ENCODE measurements around the gene PDXDC1. TPM values are rescaled to one million over a fixed set of nuclear protein-coding genes. Genes with fewer than 3 reads are reported as not detected.
"Not testable (repeated sequence)": the region's sequence is repeated elsewhere in the genome, so short reads cannot be mapped to it uniquely, and the experiment has no call there.

Gene PDXDC1
- total RNA-seq, 2 donors from 2014 or later, result 79.1 to 97.4 TPM

GRCh38 chr16:15127641-15128425 lies 153.0 kb downstream of the PDXDC1 start:
- not testable (repeated sequence) for ATAC-seq (ENCODE audit: insufficient number of reproducible peaks, low FRiP score, low read depth); H3K4me1 ChIP-seq (ENCODE audit: control insufficient read depth in 1 of 2, low read depth in 2 of 2); H3K27ac ChIP-seq; DNase-seq (ENCODE audit: low spot score); H3K9me3 ChIP-seq; H3K27me3 ChIP-seq (replicated peaks; ENCODE audit: insufficient read depth); H3K4me3 ChIP-seq
- H3K36me3 ChIP-seq, result peaks cover 15% of the 10 kb centered on the region

DNA sequence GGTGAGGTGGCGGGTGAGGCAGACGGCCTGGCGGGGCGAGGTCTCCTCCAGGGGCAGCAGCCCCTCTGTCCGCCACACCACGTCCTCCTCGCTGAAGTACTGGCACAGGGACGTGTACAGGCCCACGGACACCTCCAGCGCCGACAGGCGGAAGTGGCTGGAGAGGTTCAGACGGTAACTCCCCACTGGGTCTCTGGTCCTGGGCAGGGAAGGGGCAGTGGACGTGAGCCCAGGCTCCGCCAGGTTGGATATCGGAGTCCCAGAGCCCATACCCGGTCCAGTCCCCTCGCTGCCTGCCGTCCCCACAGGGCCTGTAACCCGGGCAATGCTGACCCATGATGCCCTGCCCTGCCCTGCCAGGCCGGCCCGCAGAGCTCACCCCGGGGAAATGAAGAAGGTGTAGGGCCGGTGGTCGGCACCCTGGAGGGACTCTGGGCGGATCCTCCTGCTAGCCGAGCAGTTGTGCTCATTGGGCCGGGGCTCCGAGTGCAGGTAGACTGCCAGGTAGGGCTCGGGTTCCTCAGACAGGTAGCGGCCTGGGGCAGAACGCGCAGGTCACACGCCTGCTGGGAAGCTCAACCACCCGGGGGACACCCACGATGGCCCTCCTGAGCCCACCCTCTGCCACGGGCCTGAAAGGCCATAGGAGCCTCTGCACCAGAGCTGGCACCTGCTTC lies 155.6 kb downstream of the PDXDC1 start:
- H3K4me1 ChIP-seq (ENCODE audit: control insufficient read depth in 1 of 2, low read depth in 2 of 2); DNase-seq (ENCODE audit: low spot score); H3K4me3 ChIP-seq; H3K27me3 ChIP-seq (replicated peaks; ENCODE audit: insufficient read depth); ATAC-seq (ENCODE audit: insufficient number of reproducible peaks, low FRiP score, low read depth); H3K27ac ChIP-seq; H3K9me3 ChIP-seq: not testable (repeated sequence)
- peaks cover 16% of the 10 kb centered on the region for H3K36me3 ChIP-seq

DNA sequence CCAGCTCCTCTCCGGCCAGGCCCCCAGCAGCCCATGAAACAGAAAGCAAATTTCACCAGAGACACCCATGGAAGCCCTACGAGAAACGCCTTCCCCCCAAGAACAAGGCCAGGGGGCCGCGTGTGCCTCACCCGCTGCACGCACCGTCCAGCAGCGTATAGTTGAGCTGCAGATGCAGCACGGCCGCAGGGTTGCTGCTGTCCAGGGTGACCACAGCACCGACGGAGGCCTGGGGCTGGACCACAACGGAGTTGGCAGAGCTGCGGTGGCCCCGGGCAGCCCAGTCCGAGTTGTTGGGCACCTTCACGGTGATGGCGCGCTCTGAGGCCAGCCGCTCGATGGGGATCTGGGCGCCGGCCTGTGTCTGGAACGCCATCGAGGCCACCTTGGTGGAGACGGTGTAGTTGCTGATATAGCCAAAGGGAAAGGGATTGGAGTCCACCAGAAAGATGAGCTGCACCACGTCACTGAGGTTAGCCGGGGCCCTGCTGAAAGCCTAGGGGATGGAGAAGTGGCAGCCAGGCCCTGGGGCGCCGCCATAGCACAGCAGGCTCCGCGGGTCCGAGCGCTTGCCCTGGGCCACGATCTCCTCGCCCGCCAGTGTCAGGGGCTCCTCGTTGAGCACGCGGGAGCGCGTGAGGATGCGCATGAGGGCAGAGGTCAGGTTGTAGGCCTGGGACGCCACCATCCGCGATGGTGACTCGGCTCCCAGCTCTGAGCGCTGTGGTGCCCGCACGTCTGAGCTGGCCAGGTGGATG lies 156.3 kb downstream of the PDXDC1 start:
- not testable (repeated sequence) for H3K4me1 ChIP-seq (ENCODE audit: control insufficient read depth in 1 of 2, low read depth in 2 of 2); H3K4me3 ChIP-seq; ATAC-seq (ENCODE audit: insufficient number of reproducible peaks, low FRiP score, low read depth); DNase-seq (ENCODE audit: low spot score); H3K27me3 ChIP-seq (replicated peaks; ENCODE audit: insufficient read depth); H3K27ac ChIP-seq; H3K9me3 ChIP-seq
- H3K36me3 ChIP-seq, result peaks cover 16% of the 10 kb centered on the region

GRCh38 chr16:15132719-15133428 lies 158.0 kb downstream of the PDXDC1 start:
- H3K27ac ChIP-seq; ATAC-seq (ENCODE audit: insufficient number of reproducible peaks, low FRiP score, low read depth); DNase-seq (ENCODE audit: low spot score); H3K4me1 ChIP-seq (ENCODE audit: control insufficient read depth in 1 of 2, low read depth in 2 of 2); H3K9me3 ChIP-seq; H3K4me3 ChIP-seq; H3K27me3 ChIP-seq (replicated peaks; ENCODE audit: insufficient read depth): not testable (repeated sequence)
- peaks cover 16% of the 10 kb centered on the region for H3K36me3 ChIP-seq

DNA sequence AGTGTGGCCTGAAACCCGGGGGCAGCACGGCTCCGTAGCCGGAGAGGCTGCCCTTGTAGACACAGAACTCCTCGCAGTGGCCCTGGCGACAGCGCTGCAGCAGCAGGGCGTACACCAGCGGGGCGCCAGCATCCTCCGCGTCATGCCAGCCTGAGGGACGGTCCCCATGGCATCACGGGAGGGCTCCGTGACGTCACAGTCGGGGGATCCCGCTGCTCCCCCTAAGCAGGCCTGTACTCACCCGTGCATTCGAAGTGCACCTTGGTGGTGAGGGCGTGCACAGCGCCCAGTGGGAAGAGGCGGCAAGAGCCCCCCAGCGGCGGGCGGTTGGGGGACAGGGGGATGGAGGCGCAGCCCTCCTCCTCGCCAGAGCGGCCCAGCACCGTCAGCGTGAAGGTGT lies 158.7 kb downstream of the PDXDC1 start:
- H3K4me3 ChIP-seq; H3K4me1 ChIP-seq (ENCODE audit: control insufficient read depth in 1 of 2, low read depth in 2 of 2); H3K27ac ChIP-seq; H3K9me3 ChIP-seq; ATAC-seq (ENCODE audit: insufficient number of reproducible peaks, low FRiP score, low read depth); H3K27me3 ChIP-seq (replicated peaks; ENCODE audit: insufficient read depth); DNase-seq (ENCODE audit: low spot score): not testable (repeated sequence)
- H3K36me3 ChIP-seq, result peaks cover 16% of the 10 kb centered on the region

- H3K4me1 ChIP-seq (ENCODE audit: control insufficient read depth in 1 of 2, low read depth in 2 of 2); ATAC-seq (ENCODE audit: insufficient number of reproducible peaks, low FRiP score, low read depth); H3K4me3 ChIP-seq; H3K27me3 ChIP-seq (replicated peaks; ENCODE audit: insufficient read depth); H3K9me3 ChIP-seq; DNase-seq (ENCODE audit: low spot score); H3K27ac ChIP-seq: not testable (repeated sequence)
- H3K36me3 ChIP-seq, result peaks cover 13% of the 10 kb centered on the region
Measured at GRCh38 chr16:15134752-15135482, 160.1 kb downstream of the PDXDC1 start.

DNA sequence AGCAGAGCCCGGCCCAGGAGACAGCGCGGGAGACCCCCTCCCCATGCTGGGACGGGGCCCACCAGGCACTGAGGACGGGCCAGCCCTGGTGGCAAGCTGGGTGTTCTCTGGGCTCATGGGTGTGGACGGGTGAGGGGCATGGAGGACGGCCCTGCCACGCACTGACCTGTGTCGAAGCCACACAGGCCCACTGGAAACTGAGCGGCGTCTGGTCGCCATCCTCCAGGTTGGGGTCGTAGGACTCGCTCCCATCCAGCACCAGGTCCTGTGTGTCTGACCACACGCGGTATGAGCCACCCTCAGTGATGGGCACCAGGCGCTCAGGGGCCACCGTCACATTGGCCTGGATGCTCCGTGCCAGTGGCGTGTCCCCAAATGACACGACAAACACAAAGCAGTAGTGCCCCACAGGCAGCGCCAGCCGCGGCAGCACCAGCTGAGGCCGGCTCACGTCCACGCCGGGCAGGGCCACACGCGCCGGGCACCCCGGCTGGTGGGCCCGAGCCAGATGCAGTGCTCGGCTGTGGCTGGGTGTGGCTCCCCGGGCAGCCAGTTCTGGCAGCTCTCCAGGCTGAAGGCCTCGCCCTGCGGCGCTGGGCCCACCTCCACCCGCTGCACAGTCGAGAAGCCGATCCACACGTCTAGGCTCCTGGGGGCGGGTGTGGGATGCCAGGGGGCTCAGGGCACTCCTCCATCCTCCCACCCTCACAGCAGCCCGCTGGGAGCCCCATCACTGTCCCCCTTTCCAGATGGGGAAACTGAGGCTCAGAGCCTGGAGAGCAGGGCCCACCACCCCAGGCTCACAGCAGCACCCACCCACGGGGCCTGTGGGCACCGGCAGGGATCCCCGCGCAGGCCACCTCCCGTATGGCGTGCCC lies 160.9 kb downstream of the PDXDC1 start:
- DNase-seq (ENCODE audit: low spot score); H3K36me3 ChIP-seq; H3K27me3 ChIP-seq (replicated peaks; ENCODE audit: insufficient read depth); ATAC-seq (ENCODE audit: insufficient number of reproducible peaks, low FRiP score, low read depth); H3K4me1 ChIP-seq (ENCODE audit: control insufficient read depth in 1 of 2, low read depth in 2 of 2); H3K4me3 ChIP-seq; H3K9me3 ChIP-seq; H3K27ac ChIP-seq: not testable (repeated sequence)

- not testable (repeated sequence) for H3K27ac ChIP-seq; DNase-seq (ENCODE audit: low spot score)
Measured at GRCh38 chr16:15137514-15137913, 162.7 kb downstream of the PDXDC1 start.

DNA sequence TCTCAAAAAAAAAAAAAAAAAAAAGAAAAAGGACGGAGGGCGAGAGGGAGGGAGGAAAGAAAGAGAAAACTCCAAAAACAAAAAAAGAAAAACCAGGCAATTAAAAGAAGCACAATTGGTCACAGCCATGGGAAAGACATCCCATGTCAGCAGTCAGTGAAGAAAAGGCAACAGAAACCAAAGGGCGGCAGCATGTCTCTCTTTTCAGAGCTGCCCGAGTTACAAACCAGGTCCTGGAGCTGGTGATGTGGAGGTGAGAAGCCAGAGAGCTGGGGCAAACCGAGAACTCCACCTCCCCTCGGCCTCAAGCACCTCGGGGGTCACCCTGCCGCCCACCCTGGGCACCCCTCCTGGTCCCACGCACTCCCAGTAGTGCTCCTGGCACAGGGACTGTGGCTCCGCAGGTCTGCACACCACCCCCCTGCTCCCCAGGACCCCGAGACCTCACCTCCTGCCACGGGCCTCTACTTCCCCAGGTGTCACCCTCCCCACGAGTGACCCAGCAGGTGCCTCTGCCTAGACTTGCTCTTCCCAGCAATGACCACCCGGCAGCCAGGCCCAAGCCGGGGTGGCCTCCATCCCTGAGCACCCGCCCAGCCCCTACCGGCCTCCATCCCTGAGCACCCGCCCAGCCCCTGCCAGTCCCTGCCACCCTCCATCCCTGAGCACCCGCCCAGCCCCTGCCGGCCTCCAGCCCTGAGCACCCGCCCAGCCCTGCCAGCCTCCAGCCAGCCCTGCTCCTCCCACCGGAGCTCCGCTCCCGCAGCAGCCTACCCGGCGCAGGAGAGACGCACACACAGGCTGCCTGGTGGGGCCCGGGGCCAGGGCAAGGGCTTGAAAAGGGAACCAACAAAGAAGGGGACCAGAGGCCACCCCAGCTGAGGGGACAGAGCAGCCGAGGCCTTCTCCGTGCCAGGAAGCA lies 165.9 kb downstream of the PDXDC1 start:
- not testable (repeated sequence) for DNase-seq (ENCODE audit: low spot score); ATAC-seq (ENCODE audit: insufficient number of reproducible peaks, low FRiP score, low read depth); H3K36me3 ChIP-seq; H3K27me3 ChIP-seq (replicated peaks; ENCODE audit: insufficient read depth); H3K9me3 ChIP-seq
- Histone ChIP-seq H3K4me3 (peak overlapping the region; percentile 68), H3K4me1 (ENCODE audit: control insufficient read depth in 1 of 2, low read depth in 2 of 2) (peaks cover 21 to 42% of the 10 kb centered on the region in 2 donors), H3K27ac (peak overlapping the region; percentile 80 to 99)

More at GRCh38 chr16:15137514-15137913, 162.7 kb downstream of the PDXDC1 start:
- not testable (repeated sequence) for H3K27me3 ChIP-seq (replicated peaks; ENCODE audit: insufficient read depth); H3K4me3 ChIP-seq; H3K36me3 ChIP-seq; H3K9me3 ChIP-seq; ATAC-seq (ENCODE audit: insufficient number of reproducible peaks, low FRiP score, low read depth)
- H3K4me1 ChIP-seq (ENCODE audit: control insufficient read depth in 1 of 2, low read depth in 2 of 2), result peaks cover 3 to 19% of the 10 kb centered on the region in 2 donors
